Adrenal gland (tissue), 5 donors: ENCODE data around the gene DNM2.

Experiments
- POLR2A ChIP-seq, 2 donors: fragments of 450-650 bp; IDR thresholded peaks; one replicate each; pipeline ENCODE4 v1.6.1; 2017; ENCODE audit warnings: antibody characterized with exemption in 2 of 2, mild to moderate bottlenecking in 2 of 2, moderate library complexity in 1 of 2
- TF ChIP-seq, protein P1 (sequence below), 6 experiments: fragments of 450-650 bp in 4 of 6; fragments of 200-600 bp in 2 of 6; sonication (generic) in 1 of 6; IDR thresholded peaks; 1 replicate in 5 of 6; 2 replicates in 1 of 6; pipeline versions ENCODE4 v1.5.1 to v1.8.0; 2016 to 2021; ENCODE audit warnings: antibody characterized with exemption in 6 of 6, mild to moderate bottlenecking in 2 of 6, moderate library complexity in 1 of 6
- donor health status: DM: no; HTN: no; CAD: no.

DNA sequence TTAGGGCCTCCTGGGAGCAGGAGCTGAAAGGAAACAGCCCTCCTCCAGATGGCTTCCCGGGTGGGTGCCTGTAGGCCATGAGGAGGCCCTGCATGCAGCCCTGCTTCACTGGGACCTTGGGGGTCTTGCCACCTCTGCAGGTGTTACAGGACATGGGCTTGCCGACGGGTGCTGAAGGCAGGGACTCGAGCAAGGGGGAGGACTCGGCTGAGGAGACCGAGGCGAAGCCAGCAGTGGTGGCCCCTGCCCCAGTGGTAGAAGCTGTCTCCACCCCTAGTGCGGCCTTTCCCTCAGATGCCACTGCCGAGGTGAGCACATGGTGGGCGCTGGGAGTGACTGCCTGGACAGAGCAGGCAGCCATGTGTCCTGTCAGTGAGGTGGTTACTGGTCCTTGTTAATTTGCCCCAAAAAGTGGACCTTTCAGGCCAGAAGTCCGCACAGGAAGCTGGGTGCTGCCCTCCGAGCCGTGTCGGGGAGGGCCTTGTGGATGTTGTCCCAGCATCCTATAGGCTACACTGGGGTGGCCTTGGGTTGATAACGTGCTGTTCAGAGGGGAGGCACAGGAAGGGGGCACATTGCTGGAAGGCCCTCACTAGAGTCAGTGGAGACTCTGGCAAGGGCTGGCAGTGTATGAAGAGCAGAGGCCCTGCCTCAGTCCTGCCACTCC lies 35.3 kb upstream of the DNM2 start:
- no peak for TF ChIP-seq POLR2A (IDR thresholded peaks at IDR 0.05)
- TF ChIP-seq, protein P1, sequence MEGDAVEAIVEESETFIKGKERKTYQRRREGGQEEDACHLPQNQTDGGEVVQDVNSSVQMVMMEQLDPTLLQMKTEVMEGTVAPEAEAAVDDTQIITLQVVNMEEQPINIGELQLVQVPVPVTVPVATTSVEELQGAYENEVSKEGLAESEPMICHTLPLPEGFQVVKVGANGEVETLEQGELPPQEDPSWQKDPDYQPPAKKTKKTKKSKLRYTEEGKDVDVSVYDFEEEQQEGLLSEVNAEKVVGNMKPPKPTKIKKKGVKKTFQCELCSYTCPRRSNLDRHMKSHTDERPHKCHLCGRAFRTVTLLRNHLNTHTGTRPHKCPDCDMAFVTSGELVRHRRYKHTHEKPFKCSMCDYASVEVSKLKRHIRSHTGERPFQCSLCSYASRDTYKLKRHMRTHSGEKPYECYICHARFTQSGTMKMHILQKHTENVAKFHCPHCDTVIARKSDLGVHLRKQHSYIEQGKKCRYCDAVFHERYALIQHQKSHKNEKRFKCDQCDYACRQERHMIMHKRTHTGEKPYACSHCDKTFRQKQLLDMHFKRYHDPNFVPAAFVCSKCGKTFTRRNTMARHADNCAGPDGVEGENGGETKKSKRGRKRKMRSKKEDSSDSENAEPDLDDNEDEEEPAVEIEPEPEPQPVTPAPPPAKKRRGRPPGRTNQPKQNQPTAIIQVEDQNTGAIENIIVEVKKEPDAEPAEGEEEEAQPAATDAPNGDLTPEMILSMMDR (IDR thresholded peaks at IDR 0.05) = no peak
